ENCODE results near the gene AHSA1. TPM values are rescaled to one million over a fixed set of nuclear protein-coding genes. Genes with fewer than 3 reads are reported as not detected.
"Not testable (repeated sequence)": the region's sequence is repeated elsewhere in the genome, so short reads cannot be mapped to it uniquely, and the experiment has no call there.

AHSA1 gene
- polyA plus RNA-seq (2012; ENCODE audit: low read depth, missing spikeins) = 98.3 TPM

DNA sequence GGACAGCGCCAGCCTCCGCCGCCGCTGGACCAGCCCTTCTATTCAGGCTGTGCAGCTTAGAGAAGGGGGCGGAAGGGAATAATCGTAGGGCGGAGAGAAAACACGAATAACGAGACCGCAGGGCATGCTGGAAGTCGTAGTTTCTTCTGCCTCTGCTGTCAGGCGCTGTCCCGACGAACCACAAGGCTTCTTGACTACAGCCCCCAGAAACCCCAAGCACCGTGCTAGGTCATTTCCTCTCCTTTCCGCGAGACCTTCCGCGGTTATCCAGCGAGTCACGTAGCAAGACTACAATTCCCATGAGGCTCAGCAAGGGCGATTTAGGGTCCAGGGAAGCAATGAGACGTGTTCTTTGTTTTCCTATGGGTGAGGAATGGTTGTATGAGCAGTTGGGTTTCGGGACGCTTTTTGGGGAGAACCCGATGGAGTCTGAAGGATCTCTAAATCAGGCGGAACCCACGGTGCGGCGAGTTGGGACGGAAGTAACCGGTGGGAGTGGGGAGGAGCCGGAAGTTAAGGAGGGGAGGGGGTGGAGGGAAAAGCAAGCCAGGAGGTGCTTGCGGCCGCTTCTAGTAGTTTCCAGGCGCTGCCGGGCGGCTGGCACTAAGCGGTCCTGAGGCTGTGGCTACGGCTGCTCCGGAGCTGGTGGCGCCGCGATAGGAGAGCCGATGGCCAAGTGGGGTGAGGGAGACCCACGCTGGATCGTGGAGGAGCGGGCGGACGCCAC lies at the start of gene AHSA1, which contains the start of gene VIPAS39:
Gene AHSA1 (plus strand): TSS at position 572 of the 727 bp plus-strand sequence. CDS start 97 bp downstream, at position 669.
Gene VIPAS39 (minus strand): TSS at position 80 of the 727 bp plus-strand sequence. CDS start 3,499 bp downstream, outside the sequence.
- DNase-seq (ENCODE audit: insufficient read length, low spot score) (peak; percentile 75), FAIRE-seq (peak; percentile 96)
- peak; percentile 82 for TF ChIP-seq POLR2AphosphoS5 (IDR thresholded peaks at IDR 0.05; ENCODE audit: low read depth, low read length)
- TF ChIP-seq PAX5 (IDR thresholded peaks at IDR 0.05; ENCODE audit: insufficient read depth, low read length, severe bottlenecking) = no peak
- peak; percentile 79 for TF ChIP-seq TAF1 (IDR thresholded peaks at IDR 0.05; ENCODE audit: low read depth, low read length)
- peak; percentile 58 for TF ChIP-seq POU2F2 (IDR thresholded peaks at IDR 0.05; ENCODE audit: low read depth, low read length)
- TF ChIP-seq POLR2A (IDR thresholded peaks at IDR 0.05; ENCODE audit: low read depth, low read length) = peak; percentile 83

GRCh38 chr14:77409131-77409533 lies 48.8 kb upstream of the AHSA1 start:
- FAIRE-seq (no peak), DNase-seq (ENCODE audit: insufficient read length, low spot score) (no peak)
- TF ChIP-seq SPI1 (IDR thresholded peaks at IDR 0.05; ENCODE audit: low read depth, low read length) = no peak

- FAIRE-seq; DNase-seq (ENCODE audit: insufficient read length, low spot score): not testable (repeated sequence)
These were observed 42.4 kb upstream of the AHSA1 start for GRCh38 chr14:77415403-77416030.

GRCh38 chr14:77416098-77416497 lies 41.8 kb upstream of the AHSA1 start:
- not testable (repeated sequence) for DNase-seq (ENCODE audit: insufficient read length, low spot score); FAIRE-seq

DNA sequence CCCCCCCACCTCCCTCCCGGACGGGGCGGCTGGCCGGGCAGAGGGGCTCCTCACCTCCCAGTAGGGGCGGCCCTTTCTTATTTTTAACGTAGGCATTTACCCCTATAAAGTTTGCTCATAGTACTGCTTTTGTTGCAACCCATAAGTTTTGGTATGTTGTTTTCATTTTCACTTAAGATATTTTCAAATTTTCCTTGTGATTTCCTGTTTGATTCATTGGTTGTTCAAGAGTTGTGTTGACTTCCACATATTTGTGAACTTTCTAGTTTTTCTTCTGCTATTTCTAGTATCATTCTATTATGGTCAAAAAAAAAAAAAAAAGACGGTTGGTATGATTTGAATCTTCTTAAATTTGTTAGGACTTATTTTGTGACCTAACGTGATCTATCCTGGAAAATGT lies 41.1 kb upstream of the AHSA1 start:
- no peak for DNase-seq (ENCODE audit: insufficient read length, low spot score)
- no peak for FAIRE-seq
- TF ChIP-seq POU2F2 (IDR thresholded peaks at IDR 0.05; ENCODE audit: low read depth, low read length) = no peak
- TF ChIP-seq POLR2A (IDR thresholded peaks at IDR 0.05; ENCODE audit: low read depth, low read length) = no peak
- no peak for TF ChIP-seq POLR2AphosphoS5 (IDR thresholded peaks at IDR 0.05; ENCODE audit: low read depth, low read length)
- TF ChIP-seq SPI1 (IDR thresholded peaks at IDR 0.05; ENCODE audit: low read depth, low read length) = no peak
- TF ChIP-seq TAF1 (IDR thresholded peaks at IDR 0.05; ENCODE audit: low read depth, low read length) = no peak

- DNase-seq (ENCODE audit: insufficient read length, low spot score) (no peak), FAIRE-seq (no peak)
- TF ChIP-seq POLR2A (IDR thresholded peaks at IDR 0.05; ENCODE audit: low read depth, low read length) = no peak
- no peak for TF ChIP-seq POLR2AphosphoS5 (IDR thresholded peaks at IDR 0.05; ENCODE audit: low read depth, low read length)
- TF ChIP-seq TAF1 (IDR thresholded peaks at IDR 0.05; ENCODE audit: low read depth, low read length) = no peak
These were observed 36.7 kb upstream of the AHSA1 start for GRCh38 chr14:77421201-77421600.

- no peak for DNase-seq (ENCODE audit: insufficient read length, low spot score)
- no peak for FAIRE-seq
- TF ChIP-seq TAF1 (IDR thresholded peaks at IDR 0.05; ENCODE audit: low read depth, low read length) (no peak), POLR2A (IDR thresholded peaks at IDR 0.05; ENCODE audit: low read depth, low read length) (no peak), POLR2AphosphoS5 (IDR thresholded peaks at IDR 0.05; ENCODE audit: low read depth, low read length) (no peak), PAX5 (IDR thresholded peaks at IDR 0.05; ENCODE audit: insufficient read depth, low read length, severe bottlenecking) (no peak), POU2F2 (IDR thresholded peaks at IDR 0.05; ENCODE audit: low read depth, low read length) (no peak), SPI1 (IDR thresholded peaks at IDR 0.05; ENCODE audit: low read depth, low read length) (no peak)
These were observed 34.5 kb upstream of the AHSA1 start, which contains the start of gene NOXRED1 for GRCh38 chr14:77423423-77423822. Gene NOXRED1, minus strand, starts transcription at chr14:77423523. Its CDS starts 634 bp downstream, at chr14:77422889.

GRCh38 chr14:77424862-77425261 lies 33.0 kb upstream of the AHSA1 start:
- no peak for TF ChIP-seq POLR2AphosphoS5 (IDR thresholded peaks at IDR 0.05; ENCODE audit: low read depth, low read length)
- TF ChIP-seq SPI1 (IDR thresholded peaks at IDR 0.05; ENCODE audit: low read depth, low read length) = no peak
- TF ChIP-seq TAF1 (IDR thresholded peaks at IDR 0.05; ENCODE audit: low read depth, low read length) = no peak
- no peak for TF ChIP-seq PAX5 (IDR thresholded peaks at IDR 0.05; ENCODE audit: insufficient read depth, low read length, severe bottlenecking)
- no peak for TF ChIP-seq POU2F2 (IDR thresholded peaks at IDR 0.05; ENCODE audit: low read depth, low read length)
- TF ChIP-seq POLR2A (IDR thresholded peaks at IDR 0.05; ENCODE audit: low read depth, low read length) = no peak
- FAIRE-seq = no peak
- DNase-seq (ENCODE audit: insufficient read length, low spot score) = no peak

DNA sequence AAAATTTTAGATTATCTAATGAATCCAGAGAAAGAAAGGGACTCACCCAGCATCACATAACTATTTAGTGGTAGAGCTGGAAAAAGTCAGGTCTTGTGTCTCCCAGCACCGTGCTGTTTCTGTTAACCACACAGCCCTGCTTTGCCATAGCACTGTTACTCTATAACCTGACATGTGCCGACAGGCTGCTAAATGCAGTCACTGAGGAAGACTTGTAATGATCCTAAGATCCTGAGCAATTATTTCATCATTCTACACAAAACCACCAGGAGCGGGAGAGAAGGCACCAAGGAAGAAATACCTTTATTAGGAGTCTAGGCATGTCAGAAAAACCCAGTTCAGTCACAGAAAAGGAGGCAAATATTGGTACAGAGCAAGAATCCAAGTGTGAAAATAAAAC lies 31.5 kb upstream of the AHSA1 start:
- TF ChIP-seq TAF1 (IDR thresholded peaks at IDR 0.05; ENCODE audit: low read depth, low read length) = no peak
- no peak for TF ChIP-seq POLR2A (IDR thresholded peaks at IDR 0.05; ENCODE audit: low read depth, low read length)
- TF ChIP-seq POU2F2 (IDR thresholded peaks at IDR 0.05; ENCODE audit: low read depth, low read length) = no peak
- no peak for TF ChIP-seq PAX5 (IDR thresholded peaks at IDR 0.05; ENCODE audit: insufficient read depth, low read length, severe bottlenecking)
- TF ChIP-seq POLR2AphosphoS5 (IDR thresholded peaks at IDR 0.05; ENCODE audit: low read depth, low read length) = no peak
- no peak for TF ChIP-seq SPI1 (IDR thresholded peaks at IDR 0.05; ENCODE audit: low read depth, low read length)
- FAIRE-seq (no peak), DNase-seq (ENCODE audit: insufficient read length, low spot score) (no peak)

GRCh38 chr14:77436042-77436441 lies 21.9 kb upstream of the AHSA1 start:
- TF ChIP-seq POU2F2 (IDR thresholded peaks at IDR 0.05; ENCODE audit: low read depth, low read length) (no peak), POLR2AphosphoS5 (IDR thresholded peaks at IDR 0.05; ENCODE audit: low read depth, low read length) (no peak), POLR2A (IDR thresholded peaks at IDR 0.05; ENCODE audit: low read depth, low read length) (no peak), TAF1 (IDR thresholded peaks at IDR 0.05; ENCODE audit: low read depth, low read length) (no peak), SPI1 (IDR thresholded peaks at IDR 0.05; ENCODE audit: low read depth, low read length) (no peak), PAX5 (IDR thresholded peaks at IDR 0.05; ENCODE audit: insufficient read depth, low read length, severe bottlenecking) (no peak)
- FAIRE-seq (no peak), DNase-seq (ENCODE audit: insufficient read length, low spot score) (no peak)

Measured in GM12891 (cell line).